Measurements from ENCODE around the gene PAQR9. TPM values are rescaled to one million over a fixed set of nuclear protein-coding genes. Genes with fewer than 3 reads are reported as not detected.
A peak's percentile ranks its signal among the peaks of the same experiment; 100 is the strongest.

PAQR9 gene
- total and polyA plus RNA-seq, 9 of the 15 experiments (the other 6 are each of a cell fraction or from before 2014, with no cell fraction given), result 0.04 to 0.58 (median 0.22) TPM

DNA sequence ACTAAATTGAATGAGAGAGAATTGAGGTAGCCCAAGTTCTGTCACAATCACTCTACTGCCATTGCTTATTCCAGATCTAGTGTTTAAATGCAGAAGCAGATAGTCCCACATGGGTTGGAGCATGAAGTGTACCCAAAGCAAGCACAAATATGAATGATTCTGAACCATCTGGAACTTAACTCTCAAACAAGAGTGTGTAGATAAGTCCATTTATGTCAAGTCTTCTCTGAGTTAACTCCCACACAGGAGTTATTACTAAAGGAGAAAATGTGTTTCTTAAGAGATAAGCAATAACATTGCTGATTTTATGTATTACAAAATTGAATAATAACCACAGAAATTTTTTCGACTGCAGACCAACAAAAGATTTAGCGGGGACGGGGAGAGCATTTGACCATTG is 33.6 kb downstream of the PAQR9 start (continued):
- TF ChIP-seq, protein P1, sequence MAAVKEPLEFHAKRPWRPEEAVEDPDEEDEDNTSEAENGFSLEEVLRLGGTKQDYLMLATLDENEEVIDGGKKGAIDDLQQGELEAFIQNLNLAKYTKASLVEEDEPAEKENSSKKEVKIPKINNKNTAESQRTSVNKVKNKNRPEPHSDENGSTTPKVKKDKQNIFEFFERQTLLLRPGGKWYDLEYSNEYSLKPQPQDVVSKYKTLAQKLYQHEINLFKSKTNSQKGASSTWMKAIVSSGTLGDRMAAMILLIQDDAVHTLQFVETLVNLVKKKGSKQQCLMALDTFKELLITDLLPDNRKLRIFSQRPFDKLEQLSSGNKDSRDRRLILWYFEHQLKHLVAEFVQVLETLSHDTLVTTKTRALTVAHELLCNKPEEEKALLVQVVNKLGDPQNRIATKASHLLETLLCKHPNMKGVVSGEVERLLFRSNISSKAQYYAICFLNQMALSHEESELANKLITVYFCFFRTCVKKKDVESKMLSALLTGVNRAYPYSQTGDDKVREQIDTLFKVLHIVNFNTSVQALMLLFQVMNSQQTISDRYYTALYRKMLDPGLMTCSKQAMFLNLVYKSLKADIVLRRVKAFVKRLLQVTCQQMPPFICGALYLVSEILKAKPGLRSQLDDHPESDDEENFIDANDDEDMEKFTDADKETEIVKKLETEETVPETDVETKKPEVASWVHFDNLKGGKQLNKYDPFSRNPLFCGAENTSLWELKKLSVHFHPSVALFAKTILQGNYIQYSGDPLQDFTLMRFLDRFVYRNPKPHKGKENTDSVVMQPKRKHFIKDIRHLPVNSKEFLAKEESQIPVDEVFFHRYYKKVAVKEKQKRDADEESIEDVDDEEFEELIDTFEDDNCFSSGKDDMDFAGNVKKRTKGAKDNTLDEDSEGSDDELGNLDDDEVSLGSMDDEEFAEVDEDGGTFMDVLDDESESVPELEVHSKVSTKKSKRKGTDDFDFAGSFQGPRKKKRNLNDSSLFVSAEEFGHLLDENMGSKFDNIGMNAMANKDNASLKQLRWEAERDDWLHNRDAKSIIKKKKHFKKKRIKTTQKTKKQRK (IDR thresholded peaks at IDR 0.05; ENCODE audit: borderline replicate concordance, low read depth, low read length), result no peak
- no peak for TF ChIP-seq NCOA2 (IDR thresholded peaks at IDR 0.05; ENCODE audit: partially characterized antibody in 2 of 2)
- TF ChIP-seq, protein P2, sequence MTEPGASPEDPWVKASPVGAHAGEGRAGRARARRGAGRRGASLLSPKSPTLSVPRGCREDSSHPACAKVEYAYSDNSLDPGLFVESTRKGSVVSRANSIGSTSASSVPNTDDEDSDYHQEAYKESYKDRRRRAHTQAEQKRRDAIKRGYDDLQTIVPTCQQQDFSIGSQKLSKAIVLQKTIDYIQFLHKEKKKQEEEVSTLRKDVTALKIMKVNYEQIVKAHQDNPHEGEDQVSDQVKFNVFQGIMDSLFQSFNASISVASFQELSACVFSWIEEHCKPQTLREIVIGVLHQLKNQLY (CRISPR knock-in tag; conservative IDR thresholded peaks at IDR 0.05), result no peak
- TF ChIP-seq, protein P3, sequence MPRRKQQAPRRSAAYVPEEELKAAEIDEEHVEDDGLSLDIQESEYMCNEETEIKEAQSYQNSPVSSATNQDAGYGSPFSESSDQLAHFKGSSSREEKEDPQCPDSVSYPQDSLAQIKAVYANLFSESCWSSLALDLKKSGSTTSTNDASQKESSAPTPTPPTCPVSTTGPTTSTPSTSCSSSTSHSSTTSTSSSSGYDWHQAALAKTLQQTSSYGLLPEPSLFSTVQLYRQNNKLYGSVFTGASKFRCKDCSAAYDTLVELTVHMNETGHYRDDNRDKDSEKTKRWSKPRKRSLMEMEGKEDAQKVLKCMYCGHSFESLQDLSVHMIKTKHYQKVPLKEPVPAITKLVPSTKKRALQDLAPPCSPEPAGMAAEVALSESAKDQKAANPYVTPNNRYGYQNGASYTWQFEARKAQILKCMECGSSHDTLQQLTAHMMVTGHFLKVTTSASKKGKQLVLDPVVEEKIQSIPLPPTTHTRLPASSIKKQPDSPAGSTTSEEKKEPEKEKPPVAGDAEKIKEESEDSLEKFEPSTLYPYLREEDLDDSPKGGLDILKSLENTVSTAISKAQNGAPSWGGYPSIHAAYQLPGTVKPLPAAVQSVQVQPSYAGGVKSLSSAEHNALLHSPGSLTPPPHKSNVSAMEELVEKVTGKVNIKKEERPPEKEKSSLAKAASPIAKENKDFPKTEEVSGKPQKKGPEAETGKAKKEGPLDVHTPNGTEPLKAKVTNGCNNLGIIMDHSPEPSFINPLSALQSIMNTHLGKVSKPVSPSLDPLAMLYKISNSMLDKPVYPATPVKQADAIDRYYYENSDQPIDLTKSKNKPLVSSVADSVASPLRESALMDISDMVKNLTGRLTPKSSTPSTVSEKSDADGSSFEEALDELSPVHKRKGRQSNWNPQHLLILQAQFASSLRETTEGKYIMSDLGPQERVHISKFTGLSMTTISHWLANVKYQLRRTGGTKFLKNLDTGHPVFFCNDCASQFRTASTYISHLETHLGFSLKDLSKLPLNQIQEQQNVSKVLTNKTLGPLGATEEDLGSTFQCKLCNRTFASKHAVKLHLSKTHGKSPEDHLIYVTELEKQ (CRISPR knock-in tag; IDR thresholded peaks at IDR 0.05), result no peak
- TF ChIP-seq TEAD1 (CRISPR knock-in tag; IDR thresholded peaks at IDR 0.05), result peak; percentile 35 to 48; a peak in 1 of 4 replicates
- TF ChIP-seq NELFE (IDR thresholded peaks at IDR 0.05; ENCODE audit: insufficient read depth, insufficient read length), result no peak
- no peak for TF ChIP-seq KAT8 (IDR thresholded peaks at IDR 0.05; ENCODE audit: low read depth)
- no peak for TF ChIP-seq ZBTB17 (CRISPR knock-in tag; IDR thresholded peaks at IDR 0.05)
- TF ChIP-seq EHMT2 (IDR thresholded peaks at IDR 0.05), result no peak; the same call in 1 of the 2 replicates
- TF ChIP-seq ZNF311 (CRISPR knock-in tag; IDR thresholded peaks at IDR 0.05), result no peak
- TF ChIP-seq, protein P4, sequence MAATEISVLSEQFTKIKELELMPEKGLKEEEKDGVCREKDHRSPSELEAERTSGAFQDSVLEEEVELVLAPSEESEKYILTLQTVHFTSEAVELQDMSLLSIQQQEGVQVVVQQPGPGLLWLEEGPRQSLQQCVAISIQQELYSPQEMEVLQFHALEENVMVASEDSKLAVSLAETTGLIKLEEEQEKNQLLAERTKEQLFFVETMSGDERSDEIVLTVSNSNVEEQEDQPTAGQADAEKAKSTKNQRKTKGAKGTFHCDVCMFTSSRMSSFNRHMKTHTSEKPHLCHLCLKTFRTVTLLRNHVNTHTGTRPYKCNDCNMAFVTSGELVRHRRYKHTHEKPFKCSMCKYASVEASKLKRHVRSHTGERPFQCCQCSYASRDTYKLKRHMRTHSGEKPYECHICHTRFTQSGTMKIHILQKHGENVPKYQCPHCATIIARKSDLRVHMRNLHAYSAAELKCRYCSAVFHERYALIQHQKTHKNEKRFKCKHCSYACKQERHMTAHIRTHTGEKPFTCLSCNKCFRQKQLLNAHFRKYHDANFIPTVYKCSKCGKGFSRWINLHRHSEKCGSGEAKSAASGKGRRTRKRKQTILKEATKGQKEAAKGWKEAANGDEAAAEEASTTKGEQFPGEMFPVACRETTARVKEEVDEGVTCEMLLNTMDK (IDR thresholded peaks at IDR 0.05; ENCODE audit: borderline replicate concordance, insufficient read depth, low read depth, low read length, poor library complexity, severe bottlenecking), result no peak
- no peak for TF ChIP-seq TAF9B (IDR thresholded peaks at IDR 0.05; ENCODE audit: partially characterized antibody)
- TF ChIP-seq, protein P5, sequence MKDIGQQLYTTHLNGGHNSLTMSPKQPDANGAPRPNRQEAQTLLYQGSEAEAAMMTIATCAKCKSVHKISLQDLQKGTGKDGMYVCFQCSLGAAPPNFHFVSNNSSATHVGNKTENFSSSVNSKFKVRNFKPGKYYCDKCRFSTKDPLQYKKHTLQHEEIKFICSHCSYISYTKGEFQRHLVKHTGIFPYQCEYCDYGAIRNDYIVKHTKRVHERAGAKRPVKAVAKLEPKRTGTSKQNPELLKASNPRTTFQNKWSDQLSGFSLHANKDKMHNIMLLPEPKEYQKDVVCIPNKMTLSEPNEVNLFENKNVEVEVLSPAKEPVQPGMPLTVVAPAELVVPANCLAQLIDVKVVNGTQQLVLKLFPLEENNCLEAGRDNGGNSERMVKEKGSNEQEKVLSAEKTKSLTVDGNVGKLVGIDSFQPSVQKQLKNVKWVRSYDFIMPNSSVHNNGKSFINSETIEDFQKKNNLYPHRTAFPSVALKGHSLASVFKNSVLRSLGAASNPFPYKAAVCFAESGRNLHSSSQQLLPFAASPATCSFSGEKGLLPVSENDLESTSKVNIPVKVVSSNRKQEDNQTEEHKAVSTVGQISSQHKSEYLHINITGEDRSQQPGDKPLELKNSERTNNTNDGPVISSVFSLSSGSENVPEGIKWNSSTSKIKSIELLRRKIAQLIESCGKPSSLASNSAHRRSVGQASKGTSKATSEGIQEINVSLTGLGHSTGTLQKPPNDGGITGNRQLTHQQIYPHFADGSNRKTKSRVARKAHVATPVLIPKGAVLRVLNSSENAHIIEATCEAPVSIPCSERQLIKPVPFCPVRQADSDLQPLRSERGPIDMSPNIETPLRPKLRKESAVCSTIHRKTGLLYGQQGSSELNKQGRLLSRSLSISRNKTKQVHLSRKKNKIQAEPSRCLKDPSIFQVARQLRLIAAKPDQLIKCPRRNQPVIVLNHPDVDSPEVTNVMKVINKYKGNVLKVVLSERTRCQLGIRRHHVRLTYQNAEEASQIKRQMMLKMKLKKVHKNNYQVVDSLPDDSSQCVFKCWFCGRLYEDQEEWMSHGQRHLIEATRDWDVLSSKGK (CRISPR knock-in tag; IDR thresholded peaks at IDR 0.05), result no peak
- TF ChIP-seq HDAC3 (IDR thresholded peaks at IDR 0.05; ENCODE audit: borderline replicate concordance, partially characterized antibody), result peak; percentile 74

Data from K562 (cell line).